ENCODE data around the gene SHANK2.

DNA sequence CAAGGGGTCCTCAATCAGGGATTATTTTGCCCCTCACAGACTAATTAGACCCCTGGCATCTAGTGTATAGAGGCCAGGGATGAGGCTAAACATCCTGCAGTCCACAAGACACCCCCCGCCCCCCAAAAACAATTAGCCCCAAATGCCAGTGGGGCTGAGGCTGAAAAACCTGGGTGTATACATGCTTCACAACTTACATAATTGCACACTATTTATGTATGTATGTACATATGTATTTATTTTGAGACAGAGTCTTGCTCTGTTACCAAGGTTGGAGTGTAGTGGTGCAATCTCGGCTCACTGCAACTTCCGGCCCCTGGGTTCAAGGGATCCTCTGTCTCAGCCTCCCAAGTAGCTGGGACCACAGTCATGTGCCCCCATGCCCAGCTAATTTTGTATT lies 28.8 kb upstream of the SHANK2 start:
- TF ChIP-seq, protein P1, sequence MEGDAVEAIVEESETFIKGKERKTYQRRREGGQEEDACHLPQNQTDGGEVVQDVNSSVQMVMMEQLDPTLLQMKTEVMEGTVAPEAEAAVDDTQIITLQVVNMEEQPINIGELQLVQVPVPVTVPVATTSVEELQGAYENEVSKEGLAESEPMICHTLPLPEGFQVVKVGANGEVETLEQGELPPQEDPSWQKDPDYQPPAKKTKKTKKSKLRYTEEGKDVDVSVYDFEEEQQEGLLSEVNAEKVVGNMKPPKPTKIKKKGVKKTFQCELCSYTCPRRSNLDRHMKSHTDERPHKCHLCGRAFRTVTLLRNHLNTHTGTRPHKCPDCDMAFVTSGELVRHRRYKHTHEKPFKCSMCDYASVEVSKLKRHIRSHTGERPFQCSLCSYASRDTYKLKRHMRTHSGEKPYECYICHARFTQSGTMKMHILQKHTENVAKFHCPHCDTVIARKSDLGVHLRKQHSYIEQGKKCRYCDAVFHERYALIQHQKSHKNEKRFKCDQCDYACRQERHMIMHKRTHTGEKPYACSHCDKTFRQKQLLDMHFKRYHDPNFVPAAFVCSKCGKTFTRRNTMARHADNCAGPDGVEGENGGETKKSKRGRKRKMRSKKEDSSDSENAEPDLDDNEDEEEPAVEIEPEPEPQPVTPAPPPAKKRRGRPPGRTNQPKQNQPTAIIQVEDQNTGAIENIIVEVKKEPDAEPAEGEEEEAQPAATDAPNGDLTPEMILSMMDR (optimal IDR thresholded peaks at IDR 0.05 in 1 of 3, IDR thresholded peaks at IDR 0.05 in 1 of 3, conservative IDR thresholded peaks at IDR 0.05 in 1 of 3; ENCODE audit: extremely low read depth in 1 of 3, insufficient read depth in 2 of 3, low read length in 3 of 3), result no peak
- no peak for TF ChIP-seq EZH2 (IDR thresholded peaks at IDR 0.05; ENCODE audit: low read length)
